Right cardiac atrium (tissue), 5 donors: ENCODE data around the gene QTRT2. TPM values are rescaled to one million over a fixed set of nuclear protein-coding genes. Genes with fewer than 3 reads are reported as not detected.

ENCODE experiments used
- ATAC-seq, 2 donors: fragments of 200-7000 bp; cut with Tn5 transposase; one replicate each; pipeline versions ENCODE4 v1.8.0 to v1.9.1; 2020; ENCODE audit warnings: moderate library complexity in 2 of 2, mild to moderate bottlenecking in 1 of 2
- DNase-seq, 3 donors: peaks; one replicate each; pipeline ENCODE4 v3.0.0-alpha.2; 2020
- H3K27ac ChIP-seq: one replicate; pipeline ENCODE4 v1.5.1; 2013; ENCODE audit warnings: mild to moderate bottlenecking, low read length, control low read depth, moderate library complexity
- H3K27me3 ChIP-seq: one replicate; pipeline ENCODE4 v1.6.1; 2013; ENCODE audit not compliant: control insufficient read depth, insufficient read depth
- H3K4me1 ChIP-seq: one replicate; pipeline ENCODE4 v1.6.1; 2013; ENCODE audit warnings: low read length; ENCODE audit not compliant: control insufficient read depth, insufficient read depth
- H3K4me3 ChIP-seq: one replicate; pipeline ENCODE4 v1.5.1; 2013; ENCODE audit warnings: low read length, control low read depth
- H3K9me3 ChIP-seq: one replicate; pipeline ENCODE4 v1.6.1; 2013; ENCODE audit warnings: low read length; ENCODE audit not compliant: control insufficient read depth
- WGBS: extraction: QIAGEN DNeasy Blood & Tissue Kit; methylation state at CpG from one replicate; pipeline ENCODE4 v1.1.7; 2013; 5-methylcytosine and 5-hydroxymethylcytosine counted together
- intact Hi-C, 4 donors: fragments of 100-400 bp; cut with DNase I; formaldehyde crosslinking; loops; one replicate each; pipeline versions ENCODE4 v1.11.0 to v1.14.0; 2022 to 2023
- polyA plus RNA-seq: library from polyadenylated mRNA; stranded (reverse); fragments of 200-250 nt; gene quantifications from one replicate; pipeline ENCODE4 v1.2.3, GENCODE V29; 2013
- total RNA-seq, 4 donors: library from RNA; stranded (reverse); fragmentation: NEBNext Ultra II Directional; extraction: Animal tissue kit (Norgen Biotek cat#: 25700); gene quantifications; one replicate each; pipeline ENCODE4 v1.2.1, GENCODE V29; 2021
- donor health status: healthy with polysubstance abuse.
- donor health status: DM: no; HTN: yes; CAD: no.
- donor health status: DM: no; HTN: no; CAD: no.
- donor health status: DM: no; HTN: yes; CAD: no; lungs with severe emphysema.
- donor health status: DM: yes; HTN: yes; CAD: no.

QTRT2 gene
- total and polyA plus RNA-seq, 5 donors = 3.4 to 9.4 (median 7.4) TPM

- intact Hi-C loops = no loop called here
- H3K27ac ChIP-seq = no peak overlapping the region
- H3K27me3 ChIP-seq = no peaks in the 10 kb centered on the region
- no peak overlapping the region for H3K4me3 ChIP-seq
- DNase-seq (no peak), ATAC-seq (no peak)
- no peaks in the 10 kb centered on the region for H3K4me1 ChIP-seq
- H3K9me3 ChIP-seq = no peaks in the 10 kb centered on the region
Observed at GRCh38 chr3:114078126-114078525, 21.6 kb downstream of the QTRT2 start.

GRCh38 chr3:114079761-114080160 is 23.2 kb downstream of the QTRT2 start:
- no peak for DNase-seq
- WGBS = 59% methylated on average over 5 of the region's 5 CpGs
- Histone ChIP-seq H3K4me1 (no peaks in the 10 kb centered on the region), H3K27me3 (no peaks in the 10 kb centered on the region), H3K4me3 (peak overlapping the region; percentile 10), H3K27ac (no peak overlapping the region), H3K9me3 (no peaks in the 10 kb centered on the region)
- intact Hi-C loops = no loop called here
- ATAC-seq = peak in 1 of 2 donors; percentile 62

DNA sequence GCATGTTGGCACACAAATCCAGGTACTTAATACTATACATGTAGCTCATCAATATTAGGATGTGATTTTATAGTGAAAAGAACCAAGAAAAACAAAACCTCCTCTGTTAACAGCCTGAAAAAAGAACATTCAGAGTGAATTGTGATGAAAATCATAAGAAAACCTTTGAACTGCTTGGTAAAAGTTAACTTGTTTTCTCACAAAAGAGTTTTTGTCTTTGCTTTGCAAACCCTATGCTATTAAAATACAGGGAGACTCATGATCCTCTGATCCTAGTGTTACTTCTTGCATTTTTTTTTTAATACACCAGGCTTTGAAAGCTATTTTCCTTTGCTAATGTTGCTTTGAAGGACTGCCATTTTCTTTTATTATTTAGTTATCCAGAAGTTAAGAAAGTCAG is 23.7 kb downstream of the QTRT2 start:
- no peak for DNase-seq
- Histone ChIP-seq H3K27me3 (no peaks in the 10 kb centered on the region), H3K4me3 (peak overlapping the region; percentile 10), H3K27ac (no peak overlapping the region), H3K4me1 (no peaks in the 10 kb centered on the region), H3K9me3 (no peaks in the 10 kb centered on the region)
- ATAC-seq = no peak
- intact Hi-C loops = no loop called here

GRCh38 chr3:114081037-114081436 is 24.5 kb downstream of the QTRT2 start:
- Histone ChIP-seq H3K9me3 (no peaks in the 10 kb centered on the region), H3K27me3 (no peaks in the 10 kb centered on the region), H3K4me1 (no peaks in the 10 kb centered on the region), H3K4me3 (no peak overlapping the region), H3K27ac (no peak overlapping the region)
- intact Hi-C loops = no loop called here
- ATAC-seq (no peak), DNase-seq (no peak)

DNA sequence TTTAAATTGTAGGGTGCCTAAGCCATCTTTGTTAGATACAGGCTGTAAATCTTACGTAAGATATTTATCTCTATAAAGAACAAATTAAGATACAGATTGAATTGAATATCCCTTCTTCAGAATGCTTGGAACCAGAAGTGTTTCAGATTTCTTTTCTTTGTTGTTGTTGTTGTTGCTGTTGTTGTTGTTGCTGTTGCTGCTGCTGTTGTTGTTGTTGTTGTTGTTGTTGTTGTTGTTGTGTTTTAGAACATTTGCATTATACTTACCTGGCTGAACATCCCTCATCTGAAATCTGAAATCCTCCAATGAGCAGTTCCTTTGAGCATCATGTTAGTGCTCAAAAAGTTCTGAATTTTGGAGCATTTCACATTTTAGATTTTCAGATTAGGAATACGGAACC is 26.6 kb downstream of the QTRT2 start:
- no peak for DNase-seq
- H3K4me1 ChIP-seq = no peaks in the 10 kb centered on the region
- ATAC-seq = no peak
- no peaks in the 10 kb centered on the region for H3K9me3 ChIP-seq
- H3K4me3 ChIP-seq = no peak overlapping the region
- WGBS = 99% methylated on average over 2 of the region's 2 CpGs
- H3K27ac ChIP-seq = no peak overlapping the region
- intact Hi-C loops = no loop called here
- no peaks in the 10 kb centered on the region for H3K27me3 ChIP-seq

DNA sequence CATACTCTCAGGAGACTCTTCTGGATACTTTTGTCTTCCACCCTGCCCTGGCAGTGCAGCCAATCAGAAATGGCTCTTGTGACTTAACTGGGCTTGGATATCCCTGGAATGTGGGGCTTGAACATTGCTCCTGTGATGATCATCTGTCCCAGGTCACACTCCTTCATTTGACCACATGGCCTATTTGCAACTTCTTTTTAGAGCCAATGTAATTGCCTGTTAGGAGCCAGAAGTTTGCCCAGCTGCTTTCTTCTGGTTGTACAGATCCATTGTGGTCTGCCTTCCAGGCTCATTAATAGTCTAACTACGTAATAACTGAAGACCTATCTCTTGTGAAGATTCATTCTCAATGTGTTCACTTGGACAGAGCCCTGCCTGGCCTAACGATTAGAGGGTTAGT is 29.8 kb downstream of the QTRT2 start:
- 81% methylated on average over 2 of the region's 2 CpGs for WGBS
- no peaks in the 10 kb centered on the region for H3K9me3 ChIP-seq
- no peaks in the 10 kb centered on the region for H3K27me3 ChIP-seq
- H3K4me1 ChIP-seq = no peaks in the 10 kb centered on the region
- intact Hi-C loops = no loop called here
- H3K4me3 ChIP-seq = no peak overlapping the region
- no peak for ATAC-seq
- no peak for DNase-seq
- H3K27ac ChIP-seq = no peak overlapping the region

GRCh38 chr3:114089675-114090074 is 33.1 kb downstream of the QTRT2 start:
- Histone ChIP-seq H3K4me3 (no peak overlapping the region), H3K27ac (no peak overlapping the region), H3K4me1 (peaks cover 2% of the 10 kb centered on the region), H3K27me3 (no peaks in the 10 kb centered on the region), H3K9me3 (no peaks in the 10 kb centered on the region)
- ATAC-seq (no peak), DNase-seq (no peak)
- intact Hi-C loops = no loop called here

DNA sequence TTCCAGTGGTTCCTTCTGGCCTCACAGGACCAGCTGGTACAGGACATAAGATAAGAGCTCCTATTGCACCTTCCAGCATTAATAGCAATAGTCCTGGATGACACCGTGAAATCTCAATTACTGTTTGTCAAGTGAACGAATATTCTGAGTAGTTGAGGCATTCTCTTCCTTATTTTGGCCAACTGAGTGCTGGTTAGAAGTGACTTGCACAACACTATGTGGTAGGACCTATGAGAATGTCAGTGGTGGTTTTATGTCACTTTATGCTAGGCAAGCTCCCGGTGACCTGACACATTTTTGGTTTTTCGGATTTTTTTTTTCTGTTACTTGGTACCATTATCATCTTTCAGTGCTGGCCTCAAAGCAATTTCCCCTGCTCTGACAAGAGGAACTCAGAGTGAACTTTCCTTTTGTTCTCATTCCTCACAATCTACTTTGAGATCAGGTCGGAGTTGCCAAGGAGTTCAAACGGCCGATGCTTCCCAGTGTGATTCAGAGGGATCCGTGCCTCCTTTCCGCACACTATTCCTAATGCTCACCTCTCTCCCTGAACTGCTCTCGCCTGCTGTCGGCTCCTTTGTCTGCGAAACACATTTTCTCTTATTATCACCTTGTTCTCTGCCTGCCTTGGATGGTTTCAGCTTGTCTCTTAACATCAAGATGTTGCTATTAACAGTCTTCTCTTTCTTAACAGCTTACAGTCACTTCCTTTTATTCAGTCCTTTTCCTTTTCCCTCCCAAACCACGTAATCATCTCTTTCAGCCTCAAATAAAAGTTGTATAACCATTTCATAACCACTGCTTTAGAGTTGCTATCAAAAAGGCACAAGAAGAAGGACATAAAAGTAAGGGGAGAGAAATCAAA is 35.8 kb downstream of the QTRT2 start:
- Histone ChIP-seq H3K27me3 (no peaks in the 10 kb centered on the region), H3K9me3 (no peaks in the 10 kb centered on the region), H3K27ac (peak overlapping the region; percentile 45), H3K4me1 (peaks cover 2% of the 10 kb centered on the region), H3K4me3 (no peak overlapping the region)
- DNase-seq (no peak), ATAC-seq (peak; percentile 52 to 89)
- intact Hi-C loops = no loop called here
- 34% methylated on average over 13 of the region's 13 CpGs for WGBS

GRCh38 chr3:114093016-114093380 is 36.5 kb downstream of the QTRT2 start:
- no peaks in the 10 kb centered on the region for H3K27me3 ChIP-seq
- ATAC-seq (peak in 1 of 2 donors; percentile 9), DNase-seq (no peak)
- no peak overlapping the region for H3K27ac ChIP-seq
- H3K4me3 ChIP-seq = no peak overlapping the region
- 32% methylated on average over 3 of the region's 3 CpGs for WGBS
- H3K4me1 ChIP-seq = peaks cover 2% of the 10 kb centered on the region
- H3K9me3 ChIP-seq = no peaks in the 10 kb centered on the region
- intact Hi-C loops = no loop called here

- intact Hi-C loops = no loop called here
- peak in 2 of 3 donors; percentile 46 to 48 for DNase-seq
- no peaks in the 10 kb centered on the region for H3K27me3 ChIP-seq
- H3K9me3 ChIP-seq = no peaks in the 10 kb centered on the region
- WGBS = 54% methylated on average over 2 of the region's 2 CpGs
- peak in 1 of 2 donors; percentile 51 for ATAC-seq
- no peak overlapping the region for H3K27ac ChIP-seq
- no peak overlapping the region for H3K4me3 ChIP-seq
- H3K4me1 ChIP-seq = peaks cover 2% of the 10 kb centered on the region
Observed at GRCh38 chr3:114093596-114093995, 37.1 kb downstream of the QTRT2 start.

GRCh38 chr3:114095796-114096195 is 39.3 kb downstream of the QTRT2 start:
- Histone ChIP-seq H3K4me1 (peaks cover 2% of the 10 kb centered on the region), H3K4me3 (no peak overlapping the region), H3K27ac (no peak overlapping the region), H3K9me3 (no peaks in the 10 kb centered on the region), H3K27me3 (no peaks in the 10 kb centered on the region)
- intact Hi-C loops = no loop called here
- peak in 1 of 2 donors; percentile 68 for ATAC-seq
- no peak for DNase-seq
- 68% methylated on average over 3 of the region's 3 CpGs for WGBS

DNA sequence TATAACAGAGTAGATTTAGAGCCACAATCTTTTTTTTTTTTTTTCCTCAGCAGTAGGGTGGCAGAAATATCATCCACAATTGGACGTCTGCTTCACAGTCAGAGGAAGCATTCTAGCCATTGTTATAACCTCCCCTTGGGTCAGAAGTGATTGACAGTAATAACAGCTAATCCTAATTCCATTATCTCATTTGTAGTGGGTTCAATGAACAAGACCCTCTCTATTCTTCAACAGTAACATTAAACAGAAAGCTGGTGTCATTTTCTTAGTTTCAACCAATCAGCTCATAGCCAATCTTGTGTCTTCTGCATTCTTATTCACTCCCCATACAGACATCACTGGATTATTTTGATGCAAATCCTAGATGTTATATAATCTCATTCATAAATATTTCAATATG is 44.6 kb downstream of the QTRT2 start:
- no peak for ATAC-seq
- WGBS = 34% methylated on average over 1 of the region's 1 CpG
- Histone ChIP-seq H3K9me3 (no peaks in the 10 kb centered on the region), H3K4me1 (no peaks in the 10 kb centered on the region), H3K27ac (no peak overlapping the region), H3K27me3 (no peaks in the 10 kb centered on the region), H3K4me3 (no peak overlapping the region)
- intact Hi-C loops = no loop called here
- DNase-seq = no peak
